ENCODE measurements around the gene ACOXL. TPM values are rescaled to one million over a fixed set of nuclear protein-coding genes. Genes with fewer than 3 reads are reported as not detected.

The ACOXL gene
- total RNA-seq, 1 donor from 2014 or later: not detected

GRCh38 chr2:111167863-111168162 is 435.4 kb downstream of the ACOXL start:
- no peak for DNase-seq

Other genes with a start within 250 kb of the ACOXL start
- 54.0 TPM for gene RGPD6, start 155.4 kb upstream of the ACOXL start, total RNA-seq
- gene BUB1, start 54.5 kb upstream of the ACOXL start, total RNA-seq: 18.2 TPM

Data from tongue (tissue), 2 donors.